Subcutaneous preadipocyte (primary cell): ENCODE data around the gene RBM41. TPM values are rescaled to one million over a fixed set of nuclear protein-coding genes. Genes with fewer than 3 reads are reported as not detected.

Source experiments
- total RNA-seq: library from RNA; depleted of rRNA; stranded (reverse); fragments of >200 nt; gene quantifications from 2 replicates; pipeline ENCODE4 v1.2.3, GENCODE V29; 2012

The RBM41 gene
- total RNA-seq = 10.3 and 10.8 TPM in 2 replicates

DNA sequence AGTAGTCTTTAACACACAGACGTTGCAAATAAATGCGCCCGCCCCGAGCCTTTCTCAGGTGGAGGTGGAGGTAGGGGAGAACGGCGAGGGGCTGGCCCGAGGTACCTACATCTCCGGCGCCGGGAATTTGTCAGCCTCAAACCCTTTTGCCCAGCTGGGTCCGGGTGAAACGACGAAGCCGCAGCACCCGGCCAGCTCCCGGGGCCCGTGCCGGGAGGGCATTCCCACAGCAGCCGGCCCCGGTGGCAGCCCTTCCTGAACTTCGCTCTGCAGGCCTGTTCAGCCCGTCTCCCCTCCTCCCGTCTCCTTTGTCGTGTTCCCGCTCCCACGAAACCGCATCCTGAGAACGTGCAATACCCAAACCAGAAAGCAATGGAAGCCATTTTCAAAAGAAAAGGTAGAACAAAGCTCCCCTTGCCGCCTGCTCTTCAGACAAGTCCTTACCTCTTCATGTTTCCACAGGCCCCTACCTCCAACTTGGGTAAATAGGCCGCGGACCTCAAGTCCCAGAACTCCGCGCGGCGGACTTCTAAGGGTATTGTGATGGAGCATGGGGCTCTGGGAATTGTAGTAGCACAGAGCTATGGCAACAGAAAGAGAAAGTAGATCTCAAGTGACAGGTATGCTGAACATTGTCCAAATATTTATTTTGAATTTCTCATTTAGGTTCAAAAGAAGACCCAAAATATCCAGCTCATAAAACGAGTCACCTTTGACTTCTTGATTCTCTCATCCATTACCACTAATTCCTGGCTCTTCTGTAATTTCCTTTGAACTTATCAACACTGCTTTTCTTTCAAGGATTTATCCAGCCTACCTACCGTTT is at the start of gene RBM41:
RBM41 (minus strand) TSS at position 501 of the 826 bp plus-strand sequence; CDS start at position 452, 49 bp downstream.

Other genes starting within 250 kb of the RBM41 start
- not detected in 2 replicates for gene RIPPLY1, start 215.5 kb downstream of the RBM41 start, total RNA-seq
- not detected in 2 replicates for gene CLDN2, start 198.4 kb downstream of the RBM41 start, total RNA-seq
- gene MORC4, start 118.6 kb downstream of the RBM41 start, total RNA-seq = 19.8 and 26.0 TPM in 2 replicates
- gene NUP62CL, start 87.6 kb upstream of the RBM41 start, total RNA-seq = 0.37 and 0.39 TPM in 2 replicates
- not detected in 2 replicates for gene DNAAF6, start 87.8 kb upstream of the RBM41 start, total RNA-seq